NT2/D1 (cell line): ENCODE data around the gene MPHOSPH8.
"Not testable (repeated sequence)": the region's sequence is repeated elsewhere in the genome, so short reads cannot be mapped to it uniquely, and the experiment has no call there.

Source experiments
- SUZ12 ChIP-seq: IDR thresholded peaks from 2 replicates; pipeline ENCODE4 v1.6.1; 2011; ENCODE audit not compliant: insufficient read length, insufficient read depth; ENCODE audit errors: extremely low read depth
- YY1 ChIP-seq: IDR thresholded peaks from 2 replicates; pipeline ENCODE4 v1.6.1; 2011; ENCODE audit not compliant: insufficient read length, insufficient read depth
- ZNF274 ChIP-seq: IDR thresholded peaks from 2 replicates; pipeline ENCODE4 v1.6.1; 2011; ENCODE audit warnings: mild to moderate bottlenecking, low read depth, low read length

- TF ChIP-seq YY1, ZNF274, SUZ12: not testable (repeated sequence)
Measured at GRCh38 chr13:19709782-19710181, 76.3 kb downstream of the MPHOSPH8 start.
